OCI-LY7 (cell line): ENCODE measurements around the gene CA11. TPM values are rescaled to one million over a fixed set of nuclear protein-coding genes. Genes with fewer than 3 reads are reported as not detected.
A peak's percentile ranks its signal among the peaks of the same experiment; 100 is the strongest.

ENCODE experiments used
- BruUV-seq: library from RNA; stranded (reverse); fragments of 400-500 nt; replicated peaks from 2 replicates; lab custom pipeline; 2021; lab: Mats Ljungman, UMichigan
- CTCF ChIA-PET: fragments of 300-600 bp; sonication (Branson Sonifier 250); formaldehyde crosslinking; loops from one replicate; lab custom pipeline; 2022; ENCODE audit warnings: antibody characterized with exemption; ENCODE audit not compliant: unreplicated experiment; lab: Charles Lee
- POLR2A ChIA-PET: fragments of 300-600 bp; sonication (Branson Sonifier 250); formaldehyde crosslinking; loops from one replicate; lab custom pipeline; 2022; ENCODE audit warnings: antibody characterized with exemption; lab: Charles Lee
- DNase-seq: peaks from one replicate; pipeline ENCODE4 v3.0.0-alpha.2; 2015; ENCODE audit warnings: low spot score
- H2AFZ ChIP-seq: fragments of 200-600 bp; sonication (generic), shearing (Covaris generic); 2 replicates; pipeline ENCODE4 v1.6.1; 2014; ENCODE audit warnings: mild to moderate bottlenecking, antibody characterized with exemption, low read length, moderate library complexity
- H3K27ac ChIP-seq: fragments of 200-600 bp; sonication (generic); 2 replicates; pipeline ENCODE4 v1.5.1; 2014; ENCODE audit warnings: mixed run types, low read depth, mild to moderate bottlenecking, moderate library complexity, low read length, inconsistent platforms; ENCODE audit not compliant: poor library complexity, severe bottlenecking
- H3K36me3 ChIP-seq: fragments of 200-600 bp; sonication (generic); 2 replicates; pipeline ENCODE4 v1.6.1; 2014; ENCODE audit warnings: mild to moderate bottlenecking, antibody characterized with exemption, low read length, moderate library complexity, mixed read lengths; ENCODE audit not compliant: insufficient read depth
- H3K4me1 ChIP-seq: fragments of 200-600 bp; sonication (generic); 2 replicates; pipeline ENCODE4 v1.5.1; 2014; ENCODE audit warnings: mild to moderate bottlenecking, low read length; ENCODE audit not compliant: insufficient read depth, poor library complexity, severe bottlenecking
- H3K4me2 ChIP-seq: fragments of 200-600 bp; sonication (generic); 2 replicates; pipeline ENCODE4 v1.6.1; 2014; ENCODE audit warnings: mild to moderate bottlenecking, low read length
- H3K4me3 ChIP-seq: fragments of 200-600 bp; sonication (generic); 2 replicates; pipeline ENCODE4 v1.5.1; 2014; ENCODE audit warnings: mild to moderate bottlenecking, low read depth, low read length; ENCODE audit not compliant: poor library complexity, severe bottlenecking
- H3K79me2 ChIP-seq: fragments of 200-600 bp; sonication (generic); 2 replicates; pipeline ENCODE4 v1.6.1; 2016; ENCODE audit warnings: low read depth, mild to moderate bottlenecking, low read length, moderate library complexity, mixed read lengths; ENCODE audit not compliant: insufficient read depth
- H3K9me2 ChIP-seq: fragments of 200-600 bp; sonication (generic); 2 replicates; pipeline ENCODE4 v1.6.1; 2016; ENCODE audit warnings: mild to moderate bottlenecking, low read length, mixed read lengths; ENCODE audit not compliant: insufficient read depth
- H3K9me3 ChIP-seq: fragments of 200-600 bp; sonication (generic); 2 replicates; pipeline ENCODE4 v1.6.1; 2014; ENCODE audit warnings: mild to moderate bottlenecking, mixed run types, low read length, mixed read lengths
- H4K20me1 ChIP-seq: fragments of 200-600 bp; sonication (generic); 2 replicates; pipeline ENCODE4 v1.6.1; 2014; ENCODE audit warnings: mild to moderate bottlenecking, antibody characterized with exemption, low read length, moderate library complexity, mixed read lengths; ENCODE audit not compliant: insufficient read depth
- CTCF ChIP-seq: fragments of 200-600 bp; sonication (generic); conservative IDR thresholded peaks from 2 replicates; pipeline ENCODE4 v1.5.1; 2014; ENCODE audit warnings: mild to moderate bottlenecking, antibody characterized with exemption, low read length, moderate library complexity, mixed read lengths
- EZH2phosphoT487 ChIP-seq: fragments of 200-600 bp; sonication (generic); IDR thresholded peaks from 2 replicates; pipeline ENCODE4 v1.6.1; 2018; ENCODE audit warnings: low read depth, borderline replicate concordance, mild to moderate bottlenecking, mixed run types, antibody characterized with exemption, low read length, moderate library complexity, mixed read lengths
- intact Hi-C: fragments of 100-400 bp; cut with micrococcal nuclease; formaldehyde crosslinking; loops from one replicate; pipeline ENCODE4 v1.10.0; 2022; ENCODE audit not compliant: unreplicated experiment
- total RNA-seq, 2 experiments: library from RNA; depleted of rRNA in 1 of 2; stranded (reverse); fragments of >200 nt in 1 of 2; shearing (Covaris generic) in 1 of 2; gene quantifications; 2 replicates each; pipeline ENCODE4 v1.2.3, GENCODE V29; 2014 to 2022

Gene CA11
- total RNA-seq, 2 experiments from 2014 or later, result 2.5 to 10.8 TPM

GRCh38 chr19:48595171-48595570 lies 50.8 kb downstream of the CA11 start:
- POLR2A ChIA-PET, result interaction anchor here (0.7 kb wide), 1 partner anchor 1420 kb away, joined by 4 read pairs; no protein-coding TSS in a partner anchor
- BruUV-seq, result no TSS peak

GRCh38 chr19:48591021-48591420 lies 55.0 kb downstream of the CA11 start:
- Histone ChIP-seq H3K4me1 (no peaks in the 10 kb centered on the region), H3K9me3 (no peaks in the 10 kb centered on the region), H3K4me2 (no peak overlapping the region), H2AFZ (no peak overlapping the region), H3K9me2 (no peaks in the 10 kb centered on the region), H3K4me3 (no peak overlapping the region), H3K27ac (no peak overlapping the region), H3K36me3 (no peaks in the 10 kb centered on the region), H3K79me2 (no peaks in the 10 kb centered on the region), H4K20me1 (no peaks in the 10 kb centered on the region)
- no TSS peak for BruUV-seq
- TF ChIP-seq CTCF (no peak), EZH2phosphoT487 (no peak)
- no peak for DNase-seq
- ChIA-PET CTCF (no interaction called here), POLR2A (no interaction called here)
- intact Hi-C loops, result no loop called here

More at GRCh38 chr19:48595171-48595570, 50.8 kb downstream of the CA11 start:
- intact Hi-C loops, result no loop called here
- no peaks in the 10 kb centered on the region for H3K4me1 ChIP-seq
- no peak for DNase-seq
- no peak overlapping the region for H3K4me3 ChIP-seq
- H3K4me2 ChIP-seq, result no peak overlapping the region
- no peaks in the 10 kb centered on the region for H3K79me2 ChIP-seq
- no peaks in the 10 kb centered on the region for H3K9me2 ChIP-seq
- CTCF ChIA-PET, result no interaction called here
- TF ChIP-seq CTCF (no peak), EZH2phosphoT487 (no peak)
- H3K9me3 ChIP-seq, result no peaks in the 10 kb centered on the region
- H4K20me1 ChIP-seq, result no peaks in the 10 kb centered on the region
- no peak overlapping the region for H3K27ac ChIP-seq
- H2AFZ ChIP-seq, result no peak overlapping the region
- no peaks in the 10 kb centered on the region for H3K36me3 ChIP-seq

DNA sequence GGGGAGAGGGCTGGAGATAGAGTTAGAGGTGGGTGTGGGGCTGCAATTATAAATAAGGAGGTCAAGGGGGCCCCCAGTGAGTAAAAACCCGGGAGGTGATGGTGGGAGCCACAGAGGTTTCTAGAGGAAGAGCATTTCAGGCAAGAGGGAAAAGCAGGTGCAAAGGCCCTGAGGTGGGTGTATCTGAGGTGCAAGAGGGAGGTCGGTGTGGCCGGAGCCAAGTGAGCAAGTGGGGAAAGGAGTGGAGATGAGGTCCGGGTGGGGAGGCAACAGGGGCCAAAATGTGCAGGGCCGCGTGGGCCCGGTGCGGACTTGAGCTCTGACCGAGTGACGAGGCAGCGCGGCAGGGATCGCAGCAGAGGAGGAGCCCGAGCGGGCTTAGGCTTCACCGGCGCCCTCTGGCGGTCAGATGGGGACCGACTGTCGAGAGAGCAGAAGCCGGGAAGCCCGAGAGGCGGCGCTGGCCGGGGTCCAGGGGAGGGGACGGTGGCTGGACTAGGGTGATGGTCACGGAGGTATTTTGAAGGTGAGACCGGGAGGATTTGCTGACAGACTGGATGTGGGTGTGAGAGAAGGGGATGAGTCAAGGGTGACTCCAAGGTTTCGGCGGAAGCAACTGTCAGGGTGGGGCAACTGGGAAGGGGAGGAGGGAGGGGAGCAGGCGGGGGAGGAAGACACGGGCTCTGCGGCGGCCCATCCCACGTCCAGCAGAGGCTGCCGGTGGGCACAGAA lies 57.2 kb downstream of the CA11 start:
- CTCF ChIA-PET, result no interaction called here
- peak; percentile 94 for TF ChIP-seq CTCF
- no peak for TF ChIP-seq EZH2phosphoT487
- Histone ChIP-seq H2AFZ (0 out of 2 replicates have a peak overlapping the region, but pooled peaks have one; percentile 30), H3K9me2 (no peaks in the 10 kb centered on the region), H3K36me3 (no peaks in the 10 kb centered on the region), H3K9me3 (no peaks in the 10 kb centered on the region), H3K79me2 (no peaks in the 10 kb centered on the region), H3K4me3 (peak overlapping the region; percentile 48), H3K4me1 (peaks cover 4% of the 10 kb centered on the region), H3K4me2 (peak overlapping the region; percentile 56), H4K20me1 (no peaks in the 10 kb centered on the region), H3K27ac (no peak overlapping the region)
- intact Hi-C loops, result no loop called here
- BruUV-seq, result no TSS peak
- POLR2A ChIA-PET, result no interaction called here
- peak; percentile 87 for DNase-seq
